GM10266 (cell line): Measurements from ENCODE around the gene UBE2E1.
"Not testable (repeated sequence)": the region's sequence is repeated elsewhere in the genome, so short reads cannot be mapped to it uniquely, and the experiment has no call there.

Experiments
- DNase-seq: peaks from one replicate; pipeline ENCODE4 v3.0.0; 2012; ENCODE audit errors: extremely low spot score
- CTCF ChIP-seq: IDR thresholded peaks from 2 replicates; pipeline ENCODE4 v1.5.1; 2012; ENCODE audit warnings: mild to moderate bottlenecking, low read depth; ENCODE audit not compliant: control insufficient read depth, insufficient read depth; ENCODE audit errors: missing control alignments

UBE2E1 gene

GRCh38 chr3:23864931-23865330 lies 59.2 kb downstream of the UBE2E1 start:
- no peak for TF ChIP-seq CTCF
- DNase-seq = no peak

GRCh38 chr3:23865595-23866396 lies 60.0 kb downstream of the UBE2E1 start:
- no peak for TF ChIP-seq CTCF
- peak; percentile 55 for DNase-seq

- TF ChIP-seq CTCF = peak; percentile 35
- peak; percentile 53 for DNase-seq
Observed at GRCh38 chr3:23867400-23867799, 61.6 kb downstream of the UBE2E1 start.

- no peak for TF ChIP-seq CTCF
- no peak for DNase-seq
Observed at GRCh38 chr3:23867838-23868237, 62.1 kb downstream of the UBE2E1 start.

GRCh38 chr3:23869977-23870662 lies 64.4 kb downstream of the UBE2E1 start:
- no peak for TF ChIP-seq CTCF
- no peak for DNase-seq

- not testable (repeated sequence) for DNase-seq
Observed at GRCh38 chr3:23870663-23871043, 64.9 kb downstream of the UBE2E1 start.

GRCh38 chr3:23871361-23871760 lies 65.6 kb downstream of the UBE2E1 start:
- not testable (repeated sequence) for DNase-seq

- TF ChIP-seq CTCF = no peak
Observed at GRCh38 chr3:23872330-23872729, 66.6 kb downstream of the UBE2E1 start.

More at GRCh38 chr3:23872330-23872729, 66.6 kb downstream of the UBE2E1 start:
- DNase-seq = no peak
